Lung (tissue), 12 donors: ENCODE measurements around the gene XYLT2. TPM values are rescaled to one million over a fixed set of nuclear protein-coding genes. Genes with fewer than 3 reads are reported as not detected.

Experiments
- ATAC-seq: fragments of 200-7000 bp; cut with Tn5 transposase; one replicate; pipeline ENCODE4 v1.9.1; 2020; ENCODE audit warnings: moderate number of reproducible peaks; ENCODE audit not compliant: insufficient read depth, low FRiP score
- DNase-seq, 3 donors: peaks; one replicate each; pipeline ENCODE4 v3.0.0-alpha.2; 2013 to 2017
- H3K27ac ChIP-seq, 2 donors: one replicate each; pipeline ENCODE4 v1.5.1; 2013; ENCODE audit warnings: mild to moderate bottlenecking in 2 of 2, moderate library complexity in 2 of 2, control low read depth in 1 of 2, inconsistent platforms in 1 of 2, low read depth in 1 of 2, low read length in 1 of 2
- H3K27me3 ChIP-seq, 3 donors: one replicate each; pipeline ENCODE4 v1.5.1; 2013; ENCODE audit warnings: low read length in 2 of 3; ENCODE audit not compliant: control insufficient read depth in 3 of 3, insufficient read depth in 3 of 3
- H3K36me3 ChIP-seq, 4 donors: one replicate each; pipeline ENCODE4 v1.5.1; 2013; ENCODE audit warnings: low read length in 4 of 4, mild to moderate bottlenecking in 1 of 4, moderate library complexity in 1 of 4; ENCODE audit not compliant: control insufficient read depth in 4 of 4, insufficient read depth in 4 of 4
- H3K4me1 ChIP-seq, 5 donors: one replicate each; pipeline ENCODE4 v1.5.1; 2013; ENCODE audit warnings: low read length in 5 of 5, mild to moderate bottlenecking in 2 of 5, moderate library complexity in 1 of 5; ENCODE audit not compliant: control insufficient read depth in 5 of 5, insufficient read depth in 5 of 5
- H3K4me3 ChIP-seq: one replicate; pipeline ENCODE4 v1.5.1; 2013; ENCODE audit warnings: mild to moderate bottlenecking, control low read depth, moderate library complexity
- H3K9ac ChIP-seq, 2 donors: one replicate each; pipeline ENCODE4 v1.5.1; 2013; ENCODE audit warnings: low read length in 2 of 2, control low read depth in 1 of 2; ENCODE audit not compliant: insufficient read depth in 1 of 2
- H3K9me3 ChIP-seq, 4 donors: one replicate each; pipeline ENCODE4 v1.5.1; 2013; ENCODE audit warnings: low read length in 3 of 4, mild to moderate bottlenecking in 1 of 4, moderate library complexity in 1 of 4; ENCODE audit not compliant: control insufficient read depth in 4 of 4, insufficient read depth in 3 of 4
- CTCF ChIP-seq: IDR thresholded peaks from 2 replicates; pipeline ENCODE4 v1.5.1; 2012; ENCODE audit warnings: mild to moderate bottlenecking; ENCODE audit errors: control extremely low read depth, extremely low read depth
- WGBS, 2 donors: extraction: QIAGEN DNeasy Blood & Tissue Kit; methylation state at CpG; one replicate each; pipeline ENCODE4 v1.1.7; 2013; 5-methylcytosine and 5-hydroxymethylcytosine counted together
- polyA plus RNA-seq, 2 donors: library from polyadenylated mRNA; stranded (reverse); fragments of 200-250 nt; gene quantifications; one replicate each; pipeline ENCODE4 v1.2.1, GENCODE V29; 2013
- total RNA-seq, 2 donors: library from RNA; depleted of rRNA in 1 of 2; stranded (reverse); fragments of >200 nt in 1 of 2; gene quantifications; one replicate each; pipeline ENCODE4 v1.2.1, GENCODE V29; 2014 to 2021
- donor health status: control.
- donor health status: control.
- donor health status: Bipolar disorder and iron deficiency.
- donor health status: healthy.
- donor health status: DM: yes; HTN: yes; CAD: no.

Gene XYLT2
- total and polyA plus RNA-seq, 4 donors = 9.6 to 28.5 (median 16.2) TPM

GRCh38 chr17:50371526-50371925 is 25.6 kb downstream of the XYLT2 start:
- no peak overlapping the region for H3K4me3 ChIP-seq
- no peak overlapping the region for H3K9ac ChIP-seq

GRCh38 chr17:50372222-50372757 is 26.4 kb downstream of the XYLT2 start:
- ATAC-seq = no peak
- H3K9ac ChIP-seq = peak overlapping the region; percentile 65 to 92
- H3K36me3 ChIP-seq = peaks cover 19 to 38% (median 22%) of the 10 kb centered on the region in 4 donors
- H3K4me3 ChIP-seq = peak overlapping the region; percentile 85
- DNase-seq = no peak
- H3K27me3 ChIP-seq = no peaks in the 10 kb centered on the region
- 19 to 27% methylated on average over 14 of the region's 14 CpGs for WGBS, 2 donors
- peaks cover 0 to 12% (median 3%) of the 10 kb centered on the region in 5 donors for H3K4me1 ChIP-seq
- TF ChIP-seq CTCF = no peak
- H3K27ac ChIP-seq = peak overlapping the region; percentile 80 to 98
- no peaks in the 10 kb centered on the region for H3K9me3 ChIP-seq

More at GRCh38 chr17:50371526-50371925, 25.6 kb downstream of the XYLT2 start:
- no peaks in the 10 kb centered on the region for H3K27me3 ChIP-seq
- ATAC-seq = no peak
- WGBS, 2 donors = 98 to 100% methylated on average over 2 of the region's 2 CpGs
- TF ChIP-seq CTCF = no peak
- H3K36me3 ChIP-seq = peaks cover 19 to 38% (median 25%) of the 10 kb centered on the region in 4 donors
- H3K9me3 ChIP-seq = no peaks in the 10 kb centered on the region
- DNase-seq = no peak
- H3K27ac ChIP-seq = no peak overlapping the region
- H3K4me1 ChIP-seq = peaks cover 0 to 12% (median 3%) of the 10 kb centered on the region in 5 donors

- DNase-seq (peak; percentile 87 to 94 (median 93)), ATAC-seq (peak; percentile 89)
- no peak for TF ChIP-seq CTCF
- Histone ChIP-seq H3K9ac (peak within 1 kb of the TSS; percentile 65 to 92), H3K4me3 (peak within 1 kb of the TSS; percentile 85), H3K27me3 (no peaks in the 10 kb centered on the region), H3K36me3 (peaks cover 12 to 33% (median 19%) of the 10 kb centered on the region in 4 donors), H3K27ac (peak within 1 kb of the TSS; percentile 80 to 98), H3K9me3 (no peaks in the 10 kb centered on the region), H3K4me1 (peaks cover 0 to 12% (median 3%) of the 10 kb centered on the region in 5 donors)
- WGBS, 2 donors = 1 to 2% methylated on average over 42 of the region's 42 CpGs
Observed at GRCh38 chr17:50372758-50373556, 27.0 kb downstream of the XYLT2 start, which contains the start of the genes EME1 and MRPL27. TSS of gene EME1 (plus strand) at chr17:50373229. CDS start at chr17:50375209, 1,980 bp downstream. TSS of gene MRPL27 (minus strand) at chr17:50373184. CDS start at chr17:50373170, 14 bp downstream.
